Testis (tissue), 3 donors: ENCODE measurements around the gene UBE2E2. TPM values are rescaled to one million over a fixed set of nuclear protein-coding genes. Genes with fewer than 3 reads are reported as not detected.

Experiments used
- DNase-seq: peaks from one replicate; pipeline ENCODE4 v3.0.0-alpha.2; 2019
- H3K27ac ChIP-seq, 2 donors: fragments of 200-600 bp; sonication (generic); one replicate each; pipeline ENCODE4 v1.5.1; 2019
- H3K27me3 ChIP-seq: fragments of 200-600 bp; sonication (generic); one replicate; pipeline ENCODE4 v1.5.1; 2019
- H3K36me3 ChIP-seq: fragments of 200-600 bp; sonication (generic); one replicate; pipeline ENCODE4 v1.5.1; 2017; ENCODE audit warnings: low read depth; ENCODE audit errors: missing control alignments
- H3K4me1 ChIP-seq: fragments of 200-600 bp; sonication (generic); one replicate; pipeline ENCODE4 v1.5.1; 2019
- H3K4me3 ChIP-seq, 2 donors: fragments of 200-600 bp; sonication (generic); one replicate each; pipeline ENCODE4 v1.5.1; 2017 to 2019
- H3K9me3 ChIP-seq: fragments of 200-600 bp; sonication (generic); one replicate; pipeline ENCODE4 v1.5.1; 2017
- CTCF ChIP-seq, 3 experiments: fragments of 450-650 bp in 2 of 3; fragments of 200-600 bp in 1 of 3; sonication (generic) in 1 of 3; IDR thresholded peaks; one replicate each; pipeline ENCODE4 v1.5.1; 2016 to 2019; ENCODE audit warnings: antibody characterized with exemption in 3 of 3, mild to moderate bottlenecking in 2 of 3, moderate library complexity in 1 of 3
- POLR2A ChIP-seq: fragments of 450-650 bp; IDR thresholded peaks from one replicate; pipeline ENCODE4 v1.6.1; 2017; ENCODE audit warnings: antibody characterized with exemption, mild to moderate bottlenecking, moderate library complexity
- WGBS, 2 donors: methylation state at CpG; one replicate each; pipeline ENCODE4 v1.1.5; 2018; 5-methylcytosine and 5-hydroxymethylcytosine counted together
- intact Hi-C: fragments of 100-400 bp; cut with DNase I; formaldehyde crosslinking; loops from one replicate; pipeline ENCODE4 v1.15.1; 2023; ENCODE audit warnings: low total_unique reads
- polyA plus RNA-seq: library from polyadenylated mRNA; stranded (reverse); fragments of 350-450 nt; fragmentation: Illumina TruSeq; extraction: RNeasy Lipid Tissue Mini Kit (QIAGEN cat#74804); gene quantifications from one replicate; pipeline ENCODE4 v1.2.3, GENCODE V29; 2014; ENCODE audit warnings: low read depth, low replicate concordance; ENCODE audit not compliant: insufficient read depth
- total RNA-seq, 2 donors: library from RNA; depleted of rRNA; stranded (reverse); fragments of >200 nt; gene quantifications; one replicate each; pipeline ENCODE4 v1.2.3, GENCODE V29; 2016

The UBE2E2 gene
- total and polyA plus RNA-seq, 3 donors from 2014 or later, result 45.5 to 94.2 (median 48.7) TPM

DNA sequence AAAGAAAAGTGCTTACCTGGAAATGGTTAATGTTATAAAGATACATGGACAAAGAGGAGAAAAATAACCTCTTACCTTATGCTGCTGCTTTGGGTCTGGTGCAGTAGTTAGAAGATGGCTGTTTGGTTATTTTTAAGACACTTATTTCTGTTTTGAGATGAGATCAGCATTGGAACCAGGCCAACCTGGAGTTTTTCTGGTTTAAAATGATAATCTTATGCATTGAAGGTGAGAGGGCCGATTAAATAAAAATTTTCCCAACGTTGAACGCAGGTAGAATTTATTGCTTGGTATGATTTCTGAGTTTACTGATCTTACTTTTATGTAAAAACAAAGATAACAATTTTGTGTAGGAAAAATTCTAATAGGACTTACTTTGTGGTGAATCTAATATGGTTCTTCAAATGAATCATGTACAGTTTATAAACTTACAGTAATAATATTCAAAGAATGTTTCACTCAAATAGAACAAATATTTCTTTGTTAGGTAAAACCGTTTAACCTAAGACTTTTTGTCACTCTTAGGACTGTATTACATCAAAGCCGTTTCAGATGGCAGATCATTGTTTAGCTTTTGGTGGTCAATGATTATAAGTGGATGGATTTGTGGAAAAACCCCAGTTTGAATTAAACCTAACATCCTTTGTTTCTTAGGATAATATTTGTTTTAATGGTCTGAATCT lies 14.9 kb downstream of the UBE2E2 start:
- no peak for DNase-seq
- no peaks in the 10 kb centered on the region for H3K27me3 ChIP-seq
- H3K36me3 ChIP-seq, result no peaks in the 10 kb centered on the region
- H3K9me3 ChIP-seq, result no peaks in the 10 kb centered on the region
- TF ChIP-seq POLR2A (no peak), CTCF (IDR thresholded peaks at IDR 0.05) (no peak)
- no peaks in the 10 kb centered on the region for H3K4me1 ChIP-seq
- H3K27ac ChIP-seq, result no peak overlapping the region
- WGBS, 2 donors, result 72 to 73% methylated on average over 5 of the region's 5 CpGs
- intact Hi-C loops, result no loop called here
- H3K4me3 ChIP-seq, result no peak overlapping the region

- no peak for DNase-seq
- TF ChIP-seq POLR2A (no peak), CTCF (IDR thresholded peaks at IDR 0.05) (no peak)
- 56 to 62% methylated on average over 2 of the region's 2 CpGs for WGBS, 2 donors
- no peaks in the 10 kb centered on the region for H3K9me3 ChIP-seq
- no peak overlapping the region for H3K27ac ChIP-seq
- no peaks in the 10 kb centered on the region for H3K36me3 ChIP-seq
- intact Hi-C loops, result no loop called here
- no peaks in the 10 kb centered on the region for H3K4me1 ChIP-seq
- H3K4me3 ChIP-seq, result no peak overlapping the region
- no peaks in the 10 kb centered on the region for H3K27me3 ChIP-seq
Measured at GRCh38 chr3:23219117-23219516, 16.0 kb downstream of the UBE2E2 start.

DNA sequence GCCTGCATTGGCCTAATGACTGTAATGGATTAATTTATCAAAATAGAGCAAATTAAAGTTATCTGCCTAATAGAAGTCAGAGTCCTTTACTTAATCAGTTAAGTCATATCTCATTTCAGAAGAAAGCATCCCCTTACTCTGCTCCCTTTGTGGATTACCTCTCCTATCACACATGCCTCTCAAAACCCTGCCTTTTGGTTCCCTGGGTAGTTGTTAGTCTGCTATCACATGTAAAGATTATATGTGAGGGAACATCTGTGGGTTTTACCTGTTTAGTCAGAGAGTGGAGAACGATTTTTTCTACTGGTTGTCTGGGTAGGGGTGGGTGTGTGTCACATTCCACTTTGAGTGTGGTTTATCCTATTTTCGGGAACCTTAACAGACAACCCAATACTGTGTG lies 16.4 kb downstream of the UBE2E2 start:
- Histone ChIP-seq H3K4me1 (no peaks in the 10 kb centered on the region), H3K27ac (no peak overlapping the region), H3K36me3 (no peaks in the 10 kb centered on the region), H3K27me3 (no peaks in the 10 kb centered on the region), H3K4me3 (no peak overlapping the region), H3K9me3 (no peaks in the 10 kb centered on the region)
- 61 to 73% methylated on average over 2 of the region's 2 CpGs for WGBS, 2 donors
- intact Hi-C loops, result no loop called here
- TF ChIP-seq CTCF (IDR thresholded peaks at IDR 0.05) (no peak), POLR2A (no peak)
- no peak for DNase-seq

- Histone ChIP-seq H3K9me3 (no peaks in the 10 kb centered on the region), H3K27me3 (no peaks in the 10 kb centered on the region), H3K4me1 (no peaks in the 10 kb centered on the region), H3K27ac (no peak overlapping the region), H3K4me3 (no peak overlapping the region), H3K36me3 (no peaks in the 10 kb centered on the region)
- no peak for TF ChIP-seq POLR2A
- no peak for TF ChIP-seq CTCF (IDR thresholded peaks at IDR 0.05)
- DNase-seq, result no peak
- 81 to 91% methylated on average over 3 of the region's 3 CpGs for WGBS, 2 donors
- intact Hi-C loops, result no loop called here
Measured at GRCh38 chr3:23221136-23221535, 18.0 kb downstream of the UBE2E2 start.

- Histone ChIP-seq H3K27ac (no peak overlapping the region), H3K9me3 (no peaks in the 10 kb centered on the region), H3K27me3 (no peaks in the 10 kb centered on the region), H3K4me3 (no peak overlapping the region), H3K4me1 (no peaks in the 10 kb centered on the region), H3K36me3 (no peaks in the 10 kb centered on the region)
- intact Hi-C loops, result no loop called here
- no peak for TF ChIP-seq POLR2A
- no peak for TF ChIP-seq CTCF (IDR thresholded peaks at IDR 0.05)
- DNase-seq, result no peak
- WGBS, 2 donors, result 72 to 85% methylated on average over 3 of the region's 3 CpGs
Measured at GRCh38 chr3:23232016-23232415, 28.9 kb downstream of the UBE2E2 start.
